HL-60 (cell line): ENCODE measurements around the gene PPP1R9B.

Experiments
- DNase-seq, 2 experiments: peaks; one replicate each; pipeline ENCODE4 v3.0.0-alpha.2; 2010 to 2020; ENCODE audit warnings: low read depth in 1 of 2, low spot score in 1 of 2
- H3K27ac ChIP-seq: fragments of 250-450 bp; sonication (Bioruptor Pico); replicated peaks from 2 replicates; pipeline ENCODE4 v1.5.1; 2020; ENCODE audit warnings: mild to moderate bottlenecking, moderate library complexity
- H3K27me3 ChIP-seq: fragments of 250-450 bp; sonication (Bioruptor Pico); 2 replicates; pipeline ENCODE4 v1.5.1; 2021; ENCODE audit warnings: mild to moderate bottlenecking, moderate library complexity; ENCODE audit not compliant: insufficient read depth, poor library complexity, severe bottlenecking
- H3K4me3 ChIP-seq: replicated peaks from 2 replicates; pipeline ENCODE4 v1.5.1; 2011; ENCODE audit warnings: mild to moderate bottlenecking, control low read depth, low read length; ENCODE audit not compliant: insufficient read depth
- GABPA ChIP-seq: IDR thresholded peaks from 2 replicates; pipeline ENCODE4 v1.6.1; 2012; ENCODE audit warnings: low read depth
- POLR2AphosphoS5 ChIP-seq: IDR thresholded peaks from 2 replicates; pipeline ENCODE4 v1.6.1; 2012; ENCODE audit warnings: low read depth
- SPI1 ChIP-seq: IDR thresholded peaks from 2 replicates; pipeline ENCODE4 v1.6.1; 2012; ENCODE audit warnings: low read depth, mild to moderate bottlenecking, borderline replicate concordance
- TF ChIP-seq, protein P1 (sequence below): IDR thresholded peaks from 2 replicates; pipeline ENCODE4 v1.6.1; 2012; ENCODE audit warnings: low read depth; ENCODE audit not compliant: insufficient replicate concordance
- TF ChIP-seq, protein P2 (sequence below): IDR thresholded peaks from one replicate; pipeline ENCODE4 v1.5.1; 2011; ENCODE audit warnings: low read length, control low read depth, inconsistent platforms; ENCODE audit not compliant: insufficient read depth

The PPP1R9B gene

DNA sequence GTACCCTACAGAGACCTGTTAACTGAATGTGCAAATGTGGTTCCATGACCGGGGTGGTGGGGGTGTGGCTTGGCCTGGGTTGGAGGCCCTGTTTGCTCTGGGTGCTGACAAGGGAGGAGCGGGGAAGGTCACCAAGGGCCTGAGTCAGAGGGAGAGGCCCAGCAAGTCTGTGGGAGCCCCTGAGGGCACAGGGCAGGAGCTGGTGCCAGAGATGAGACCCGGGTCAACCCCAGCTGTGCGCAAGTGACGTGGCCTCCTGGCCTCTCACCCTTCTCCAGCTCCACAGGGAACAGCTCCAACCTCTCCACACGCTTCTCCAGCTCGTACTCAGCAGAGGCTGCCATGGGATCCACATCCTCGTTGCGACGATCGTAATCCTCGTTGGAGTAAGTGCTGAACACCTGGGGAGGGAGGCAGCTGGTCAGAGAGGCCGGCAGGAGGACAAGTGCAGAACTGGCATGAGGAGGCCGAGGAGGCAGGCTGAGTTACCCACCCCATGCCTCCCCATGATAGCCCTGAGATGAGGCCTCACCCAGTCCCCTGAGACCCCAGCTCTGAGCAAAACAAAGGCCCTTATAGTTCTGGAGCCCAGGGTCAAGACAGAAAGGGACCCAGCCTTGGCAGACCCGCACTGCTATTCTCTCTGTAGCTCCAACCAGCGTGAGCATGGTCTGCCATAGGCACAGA is 5.5 kb downstream of the PPP1R9B start:
- Histone ChIP-seq H3K4me3 (no peak overlapping the region), H3K27me3 (no peaks in the 10 kb centered on the region), H3K27ac (no peak overlapping the region)
- no peak for DNase-seq
- no peak for TF ChIP-seq GABPA
- TF ChIP-seq, protein P1, sequence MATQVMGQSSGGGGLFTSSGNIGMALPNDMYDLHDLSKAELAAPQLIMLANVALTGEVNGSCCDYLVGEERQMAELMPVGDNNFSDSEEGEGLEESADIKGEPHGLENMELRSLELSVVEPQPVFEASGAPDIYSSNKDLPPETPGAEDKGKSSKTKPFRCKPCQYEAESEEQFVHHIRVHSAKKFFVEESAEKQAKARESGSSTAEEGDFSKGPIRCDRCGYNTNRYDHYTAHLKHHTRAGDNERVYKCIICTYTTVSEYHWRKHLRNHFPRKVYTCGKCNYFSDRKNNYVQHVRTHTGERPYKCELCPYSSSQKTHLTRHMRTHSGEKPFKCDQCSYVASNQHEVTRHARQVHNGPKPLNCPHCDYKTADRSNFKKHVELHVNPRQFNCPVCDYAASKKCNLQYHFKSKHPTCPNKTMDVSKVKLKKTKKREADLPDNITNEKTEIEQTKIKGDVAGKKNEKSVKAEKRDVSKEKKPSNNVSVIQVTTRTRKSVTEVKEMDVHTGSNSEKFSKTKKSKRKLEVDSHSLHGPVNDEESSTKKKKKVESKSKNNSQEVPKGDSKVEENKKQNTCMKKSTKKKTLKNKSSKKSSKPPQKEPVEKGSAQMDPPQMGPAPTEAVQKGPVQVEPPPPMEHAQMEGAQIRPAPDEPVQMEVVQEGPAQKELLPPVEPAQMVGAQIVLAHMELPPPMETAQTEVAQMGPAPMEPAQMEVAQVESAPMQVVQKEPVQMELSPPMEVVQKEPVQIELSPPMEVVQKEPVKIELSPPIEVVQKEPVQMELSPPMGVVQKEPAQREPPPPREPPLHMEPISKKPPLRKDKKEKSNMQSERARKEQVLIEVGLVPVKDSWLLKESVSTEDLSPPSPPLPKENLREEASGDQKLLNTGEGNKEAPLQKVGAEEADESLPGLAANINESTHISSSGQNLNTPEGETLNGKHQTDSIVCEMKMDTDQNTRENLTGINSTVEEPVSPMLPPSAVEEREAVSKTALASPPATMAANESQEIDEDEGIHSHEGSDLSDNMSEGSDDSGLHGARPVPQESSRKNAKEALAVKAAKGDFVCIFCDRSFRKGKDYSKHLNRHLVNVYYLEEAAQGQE: no peak
- no peak for TF ChIP-seq POLR2AphosphoS5
- TF ChIP-seq, protein P2, sequence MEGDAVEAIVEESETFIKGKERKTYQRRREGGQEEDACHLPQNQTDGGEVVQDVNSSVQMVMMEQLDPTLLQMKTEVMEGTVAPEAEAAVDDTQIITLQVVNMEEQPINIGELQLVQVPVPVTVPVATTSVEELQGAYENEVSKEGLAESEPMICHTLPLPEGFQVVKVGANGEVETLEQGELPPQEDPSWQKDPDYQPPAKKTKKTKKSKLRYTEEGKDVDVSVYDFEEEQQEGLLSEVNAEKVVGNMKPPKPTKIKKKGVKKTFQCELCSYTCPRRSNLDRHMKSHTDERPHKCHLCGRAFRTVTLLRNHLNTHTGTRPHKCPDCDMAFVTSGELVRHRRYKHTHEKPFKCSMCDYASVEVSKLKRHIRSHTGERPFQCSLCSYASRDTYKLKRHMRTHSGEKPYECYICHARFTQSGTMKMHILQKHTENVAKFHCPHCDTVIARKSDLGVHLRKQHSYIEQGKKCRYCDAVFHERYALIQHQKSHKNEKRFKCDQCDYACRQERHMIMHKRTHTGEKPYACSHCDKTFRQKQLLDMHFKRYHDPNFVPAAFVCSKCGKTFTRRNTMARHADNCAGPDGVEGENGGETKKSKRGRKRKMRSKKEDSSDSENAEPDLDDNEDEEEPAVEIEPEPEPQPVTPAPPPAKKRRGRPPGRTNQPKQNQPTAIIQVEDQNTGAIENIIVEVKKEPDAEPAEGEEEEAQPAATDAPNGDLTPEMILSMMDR: no peak
- TF ChIP-seq SPI1: no peak

DNA sequence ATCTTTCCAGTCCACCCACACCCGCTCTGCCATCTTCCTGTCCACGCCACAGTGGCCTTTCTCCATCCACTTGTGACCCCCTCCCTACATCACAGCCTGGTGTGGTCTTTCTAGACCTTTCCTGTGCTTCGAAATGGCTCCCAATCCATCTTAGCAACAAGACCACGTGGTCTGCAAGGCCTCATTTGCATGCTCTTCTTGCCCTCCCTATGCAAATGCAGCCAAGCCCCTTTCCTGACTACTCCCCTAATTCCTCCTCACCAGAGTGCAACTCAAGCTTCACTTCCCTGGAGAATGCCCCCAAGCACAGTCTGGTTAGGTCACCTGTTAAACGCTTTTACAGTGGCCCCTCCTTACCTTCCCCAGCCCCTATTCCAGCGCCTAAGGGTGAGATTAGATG is 6.1 kb downstream of the PPP1R9B start:
- no peak overlapping the region for H3K27ac ChIP-seq
- DNase-seq: no peak
- H3K27me3 ChIP-seq: no peaks in the 10 kb centered on the region
- no peak overlapping the region for H3K4me3 ChIP-seq
- TF ChIP-seq POLR2AphosphoS5: no peak
- TF ChIP-seq, protein P1: no peak
- no peak for TF ChIP-seq GABPA
- TF ChIP-seq, protein P2: no peak
- no peak for TF ChIP-seq SPI1

DNA sequence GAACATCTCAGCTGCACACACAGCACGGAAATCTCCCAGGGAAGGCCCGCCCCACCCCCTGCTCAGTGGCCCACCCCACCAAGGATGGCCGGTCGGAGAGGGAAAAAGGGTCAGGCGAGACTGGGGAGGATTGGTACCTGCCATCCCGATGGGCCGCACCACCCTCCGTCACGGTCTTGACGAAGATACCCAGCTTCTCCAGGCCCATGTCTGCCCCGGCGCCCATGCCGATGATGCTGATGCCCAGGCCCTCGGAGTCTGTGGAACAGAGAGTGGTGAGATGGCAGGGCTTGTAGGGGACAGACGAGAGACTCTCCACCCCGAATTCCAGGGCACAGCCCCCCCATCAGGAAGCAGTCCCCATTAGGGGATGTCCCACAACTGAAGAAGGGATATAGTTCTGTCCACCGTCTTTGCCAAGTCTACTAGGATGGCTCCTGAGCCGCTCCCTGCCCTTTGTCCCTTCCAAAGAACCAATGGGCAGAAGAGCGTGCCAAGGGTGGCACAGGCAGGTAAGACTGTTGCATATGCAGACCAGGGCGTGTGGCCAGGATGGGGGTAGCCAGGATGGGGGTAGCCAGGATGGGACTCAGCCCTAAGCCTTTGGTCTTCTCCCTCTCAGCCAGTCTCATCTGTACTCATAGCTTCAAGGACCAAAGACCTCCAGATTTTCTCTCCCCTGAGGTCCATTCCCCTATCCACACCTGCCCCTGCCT is 6.9 kb downstream of the PPP1R9B start:
- no peaks in the 10 kb centered on the region for H3K27me3 ChIP-seq
- H3K4me3 ChIP-seq: no peak overlapping the region
- TF ChIP-seq, protein P2: no peak
- TF ChIP-seq SPI1 (no peak), GABPA (no peak), POLR2AphosphoS5 (no peak)
- TF ChIP-seq, protein P1: no peak
- no peak overlapping the region for H3K27ac ChIP-seq
- no peak for DNase-seq
